GM21786 (cell line): ENCODE data around the gene MTCL1.

ENCODE experiments used
- ATAC-seq: cut with Tn5 transposase; IDR thresholded peaks from one replicate; pipeline ENCODE4 v1.9.1; 2021; ENCODE audit not compliant: unreplicated experiment

Gene MTCL1

DNA sequence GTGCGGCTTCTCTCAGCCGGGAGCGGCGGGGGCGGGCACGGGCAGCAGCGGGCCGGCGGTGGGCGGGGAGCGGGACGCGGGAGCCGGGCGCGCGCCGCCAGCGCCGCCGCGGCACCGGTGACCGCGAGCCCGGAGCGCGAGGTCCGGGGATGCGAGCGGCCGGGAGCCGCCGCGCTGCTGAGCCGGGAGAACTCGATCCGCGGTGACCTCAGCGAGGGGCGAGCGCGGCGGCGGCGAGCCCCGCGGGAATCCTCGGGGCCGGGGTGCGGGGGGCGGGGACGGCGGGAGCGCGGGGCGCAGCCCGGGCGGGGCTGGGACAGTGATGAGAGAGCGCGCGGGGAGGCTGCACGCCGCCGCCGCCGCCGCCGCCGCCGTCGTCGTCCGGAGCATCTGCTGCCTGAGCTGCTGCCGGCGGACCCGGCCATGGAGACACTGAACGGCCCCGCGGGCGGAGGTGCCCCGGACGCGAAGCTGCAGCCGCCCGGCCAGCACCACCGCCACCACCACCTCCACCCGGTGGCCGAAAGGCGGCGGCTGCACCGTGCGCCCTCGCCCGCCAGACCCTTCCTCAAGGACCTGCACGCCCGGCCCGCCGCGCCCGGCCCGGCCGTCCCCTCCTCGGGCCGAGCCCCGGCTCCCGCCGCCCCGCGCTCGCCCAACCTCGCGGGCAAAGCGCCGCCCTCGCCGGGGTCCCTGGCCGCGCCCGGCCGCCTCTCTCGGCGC, at the start of gene MTCL1:
MTCL1 (plus strand) TSS at position 319 of the 723 bp plus-strand sequence; CDS start at position 424, 105 bp downstream.
- peak; percentile 26 for ATAC-seq

DNA sequence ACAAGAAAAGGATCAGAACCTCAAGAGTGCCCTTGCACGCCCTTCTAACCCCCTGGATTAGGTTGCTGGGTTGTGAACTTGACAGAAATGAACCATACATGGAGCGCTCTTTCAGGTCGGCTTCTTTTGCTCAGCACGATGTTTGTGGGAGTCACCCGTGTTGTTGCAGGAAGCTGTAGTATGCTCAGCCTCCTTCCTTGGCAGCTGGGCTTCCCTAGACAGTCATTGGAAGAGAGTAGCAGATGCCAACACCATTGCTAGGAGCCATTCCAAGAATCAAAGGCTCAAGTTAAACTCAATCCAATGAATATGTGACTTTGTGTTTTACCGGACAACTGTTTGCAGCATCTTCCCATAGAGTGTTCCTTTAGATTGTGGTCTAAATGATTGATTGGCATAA, 49.1 kb upstream of the MTCL1 start:
- ATAC-seq = no peak

DNA sequence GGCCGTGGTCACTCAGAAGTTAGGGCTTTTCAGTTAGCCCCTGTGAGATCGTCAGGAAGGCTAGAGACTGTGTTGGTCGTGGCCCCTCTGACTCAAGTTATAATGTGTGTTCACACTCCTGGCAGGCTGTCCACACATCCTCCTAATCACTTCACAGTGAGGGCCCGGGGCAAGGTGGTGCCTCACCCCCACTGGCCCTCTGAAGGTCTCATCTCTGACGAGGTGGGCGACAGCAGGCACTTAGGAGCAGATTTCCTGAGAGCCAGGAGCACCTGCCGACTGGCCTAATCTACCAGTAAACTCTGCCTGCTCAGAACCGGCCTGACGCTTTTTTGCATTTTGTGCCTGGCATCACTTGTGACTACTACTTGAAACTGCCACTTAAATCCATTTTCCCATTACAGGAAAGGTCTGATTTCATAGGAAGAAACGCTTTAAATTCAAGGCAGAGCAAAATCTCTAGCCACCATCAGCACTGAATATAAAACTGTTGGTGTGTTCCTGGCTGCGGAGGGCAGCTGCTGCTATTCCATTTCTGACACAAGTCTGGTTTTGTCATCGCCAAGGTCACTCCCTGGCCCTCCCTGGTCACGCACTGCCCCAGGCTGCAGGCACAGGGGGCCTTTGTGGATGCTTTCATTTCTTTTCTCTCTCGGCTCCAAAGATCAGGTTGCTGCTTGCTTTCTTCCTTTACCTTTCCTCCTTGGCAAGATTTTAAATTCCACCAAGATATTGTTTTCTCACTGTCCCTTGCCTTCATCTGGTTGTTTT, 48.1 kb upstream of the MTCL1 start:
- ATAC-seq = no peak

DNA sequence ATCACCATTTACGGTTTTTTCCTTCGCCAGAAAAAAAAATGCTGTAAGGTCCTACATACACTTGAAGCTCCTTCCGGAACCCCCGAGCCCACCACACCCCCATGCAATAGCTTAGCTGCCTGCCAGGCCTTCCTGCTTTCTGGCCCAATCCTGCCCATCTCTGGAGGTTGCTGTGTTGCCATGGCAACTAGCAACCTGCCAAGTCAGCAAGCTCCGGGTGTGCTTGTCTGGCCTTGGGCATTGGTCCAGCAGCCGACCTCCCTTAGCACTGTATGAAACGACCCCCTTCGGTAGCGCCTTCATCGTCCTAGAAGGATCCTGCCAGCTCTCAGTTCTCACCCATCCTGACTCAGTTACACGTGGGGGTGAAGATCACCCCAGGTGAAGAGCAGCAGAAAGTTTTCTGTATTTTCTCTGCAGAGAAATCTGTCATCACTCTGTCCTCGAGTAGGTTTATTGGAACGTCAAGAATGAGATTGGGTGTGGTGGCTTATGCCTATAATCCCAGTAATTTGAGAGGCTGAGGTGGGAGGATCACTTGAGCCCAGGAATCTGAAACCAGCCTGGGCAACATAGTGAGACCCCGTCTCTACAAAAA, 47.4 kb upstream of the MTCL1 start:
- no peak for ATAC-seq

DNA sequence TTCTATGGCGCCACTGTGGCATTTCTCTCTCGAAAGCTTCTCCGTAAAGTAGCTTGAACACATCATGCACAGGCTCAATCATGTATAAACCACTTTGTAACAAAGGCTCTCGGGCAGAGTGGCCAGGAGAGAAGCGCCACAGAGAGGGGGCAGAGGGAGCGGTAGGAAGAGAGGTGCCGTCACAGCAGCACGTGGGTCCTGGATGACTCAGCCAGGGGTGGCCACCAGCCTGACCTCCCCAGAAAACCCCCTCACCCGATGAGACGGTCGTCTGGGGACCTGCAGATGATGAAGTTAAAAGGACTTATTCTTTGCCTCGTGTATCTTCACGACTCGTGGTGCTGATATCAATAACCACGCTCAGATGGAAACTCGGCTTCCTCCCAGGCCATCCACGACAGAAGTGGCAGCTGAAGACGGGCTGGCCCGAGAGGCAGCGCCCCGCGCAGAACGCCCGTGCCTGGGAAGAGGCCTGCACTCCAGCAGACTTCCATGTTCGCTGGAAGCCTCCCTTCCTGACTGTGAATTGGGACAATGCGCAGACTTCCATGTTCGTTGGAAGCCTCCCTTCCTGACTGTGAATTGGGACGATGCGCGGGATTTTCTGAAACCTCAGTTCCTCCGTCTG, 46.4 kb upstream of the MTCL1 start:
- ATAC-seq = no peak

DNA sequence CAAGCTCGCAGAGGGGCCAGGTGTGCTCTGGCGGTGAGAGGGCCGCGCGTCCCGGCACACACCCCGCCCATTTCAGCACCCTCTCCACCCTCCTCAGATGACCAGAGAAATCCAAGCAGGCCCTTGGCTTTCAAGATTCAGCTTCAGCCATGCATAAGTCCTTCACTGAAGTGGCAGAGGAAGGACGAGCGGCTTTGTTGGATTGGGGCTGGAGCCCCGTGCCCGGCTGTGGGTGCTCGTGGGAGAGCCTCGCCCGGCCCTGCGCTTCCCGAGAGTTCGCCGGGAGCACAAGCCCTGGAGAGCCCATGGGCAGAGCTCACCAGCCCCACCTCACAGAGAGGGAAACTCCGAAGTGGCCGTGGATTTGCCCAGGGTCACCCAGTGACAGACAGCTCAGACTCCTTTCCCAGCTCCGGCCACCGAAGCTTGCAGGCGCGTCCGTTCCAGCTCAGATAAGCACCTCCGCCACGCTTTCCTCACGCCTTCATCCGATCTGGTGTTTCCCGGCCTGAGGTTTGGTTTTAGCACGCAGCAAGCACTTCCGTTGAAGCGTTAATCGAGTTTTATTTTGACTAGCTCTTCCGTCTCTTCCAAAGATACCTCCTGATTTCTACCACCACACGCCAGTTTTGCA, 45.6 kb upstream of the MTCL1 start:
- ATAC-seq = no peak

DNA sequence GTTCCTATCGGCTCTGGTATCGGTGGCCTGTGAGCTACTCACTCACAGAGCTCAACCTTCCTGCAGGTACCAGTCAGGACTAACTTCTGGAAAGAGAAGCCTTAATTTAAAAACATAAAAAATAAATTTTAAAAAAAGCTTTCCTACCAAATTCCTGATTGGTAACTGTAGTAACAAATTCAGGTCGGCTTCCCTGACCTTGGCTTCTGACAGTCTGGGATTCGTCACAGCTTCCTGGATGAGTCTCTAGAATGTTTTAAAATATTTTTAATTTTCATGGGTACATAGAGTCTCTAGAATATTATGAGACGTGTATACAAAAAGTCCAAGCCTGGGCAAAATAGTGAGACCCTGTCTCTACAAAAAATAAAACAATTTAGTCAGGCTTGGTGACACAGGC, 45.0 kb upstream of the MTCL1 start:
- ATAC-seq = no peak

DNA sequence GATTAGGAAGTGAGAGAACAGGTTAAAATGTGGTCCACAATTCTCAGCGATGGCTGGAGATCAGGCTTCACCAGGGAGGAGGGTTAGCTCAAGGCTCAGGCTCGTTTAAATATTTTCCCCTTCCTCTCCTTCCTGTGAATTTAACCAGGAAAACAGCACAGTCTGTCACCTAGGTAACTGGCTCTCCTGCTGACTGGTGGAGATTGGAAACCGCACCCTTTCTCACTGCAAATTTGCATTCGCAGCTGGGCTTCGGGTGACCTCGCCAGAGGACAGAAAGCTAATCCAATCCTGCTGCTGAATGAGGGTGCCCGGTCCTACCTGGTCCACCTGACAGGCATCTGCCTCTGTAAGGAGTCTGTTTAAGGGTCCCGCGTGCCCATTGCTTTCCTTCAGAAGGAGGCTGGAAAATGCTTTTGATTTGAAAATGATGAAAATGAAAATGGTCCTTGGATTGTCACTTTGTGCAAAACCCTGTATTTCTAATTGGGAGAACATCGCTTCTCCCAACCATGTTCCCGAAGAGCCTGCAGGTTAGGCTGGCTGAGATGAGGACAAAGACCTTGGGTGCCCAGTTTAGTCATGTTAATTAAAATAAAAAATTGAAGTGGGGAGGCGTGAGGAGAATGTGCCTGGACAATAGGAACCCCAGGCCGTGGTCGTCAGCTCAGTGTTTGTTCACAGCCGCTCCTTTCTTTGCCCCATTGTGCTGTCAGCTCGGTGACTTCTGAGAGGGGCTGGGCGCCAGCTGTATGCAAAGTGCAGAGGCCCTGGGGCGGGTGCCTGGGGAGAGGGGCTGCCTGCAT, 43.4 kb upstream of the MTCL1 start:
- ATAC-seq = no peak

DNA sequence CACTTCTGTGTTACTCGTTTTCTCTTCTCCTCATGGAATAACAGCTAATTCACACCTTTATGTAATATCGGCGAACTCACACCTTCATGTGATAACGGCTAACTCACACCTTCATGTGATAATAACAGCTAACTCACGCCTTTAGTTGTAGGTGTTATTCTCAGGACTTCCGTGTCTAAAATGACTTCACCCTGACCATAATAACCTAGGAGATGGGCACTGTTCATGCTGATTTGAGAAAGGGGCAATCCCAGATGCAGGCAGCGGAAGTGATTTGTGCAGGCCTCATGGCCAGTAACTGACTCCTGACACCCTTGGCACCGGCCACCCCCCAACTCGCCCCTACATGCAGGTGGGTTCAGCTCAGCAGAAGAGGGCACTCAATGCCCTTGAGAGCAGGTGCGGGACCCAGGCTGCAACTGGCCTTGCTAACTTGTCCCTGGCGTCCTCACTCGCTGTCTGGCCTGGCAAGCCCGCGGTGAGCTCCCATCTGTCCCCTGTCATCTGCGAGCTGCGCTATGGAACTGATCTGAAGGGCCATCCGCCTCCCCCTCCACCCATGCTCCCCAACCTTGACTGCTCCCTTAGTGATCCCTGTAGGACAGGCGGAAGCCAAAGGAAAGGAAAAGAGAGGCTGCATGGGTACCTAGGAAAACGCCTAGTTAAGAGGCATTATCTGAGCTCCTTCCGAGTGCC, 42.6 kb upstream of the MTCL1 start:
- no peak for ATAC-seq

DNA sequence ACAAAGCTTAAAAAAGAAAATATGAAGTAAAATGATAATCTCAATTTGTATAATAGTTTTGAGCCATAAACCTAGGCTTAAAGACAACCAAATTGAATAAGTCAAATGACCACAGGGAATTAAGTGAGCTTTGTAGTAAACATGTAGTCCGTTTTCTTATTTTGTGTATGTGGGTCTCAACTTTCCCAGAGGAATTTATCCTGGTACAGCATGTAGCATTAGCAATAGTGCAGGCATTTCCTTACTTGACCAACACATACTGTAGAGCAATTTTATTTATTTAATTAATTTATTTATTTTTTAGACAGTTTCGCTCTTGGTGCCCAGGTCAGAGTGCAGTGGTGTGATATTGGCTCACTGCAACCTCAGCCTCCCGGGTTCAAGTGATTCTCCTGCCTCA, 37.5 kb upstream of the MTCL1 start:
- no peak for ATAC-seq

DNA sequence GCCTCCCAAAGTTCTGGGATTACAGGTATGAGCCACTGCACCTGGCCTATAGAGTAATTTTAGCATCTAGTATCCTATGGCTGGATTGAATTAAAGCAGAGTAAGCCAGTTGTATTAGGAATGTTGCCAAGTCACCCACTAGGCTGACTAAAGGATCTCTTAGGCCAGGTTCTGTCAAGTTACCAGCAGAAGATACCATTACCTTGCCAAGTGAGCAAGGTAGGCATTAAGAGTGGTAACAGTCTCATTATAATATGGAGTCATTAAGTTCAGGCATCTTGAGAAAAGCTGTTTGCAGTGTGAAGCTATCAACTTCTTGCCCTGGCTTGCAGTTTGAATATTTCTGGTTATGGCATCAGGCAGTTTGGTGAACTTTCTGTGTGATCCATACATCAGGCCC, 37.0 kb upstream of the MTCL1 start:
- no peak for ATAC-seq

DNA sequence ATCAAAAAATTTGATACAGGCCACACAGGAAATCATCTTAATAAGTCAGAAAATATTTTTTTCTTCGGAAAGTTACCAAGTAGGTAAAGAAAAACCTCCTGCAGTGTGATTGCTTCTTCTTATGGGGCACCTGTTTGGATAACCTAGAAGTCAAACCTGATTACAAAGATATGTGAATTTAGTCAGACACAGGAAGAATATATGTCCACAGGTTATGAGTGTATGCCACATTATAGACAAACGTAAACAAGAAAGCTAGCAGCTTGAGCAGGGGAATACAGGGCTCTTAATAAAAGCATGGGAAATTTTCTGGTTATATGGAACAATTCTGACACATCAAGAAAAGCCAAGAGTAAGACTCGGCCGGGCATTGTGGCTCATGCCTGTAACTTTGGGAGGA, 35.8 kb upstream of the MTCL1 start:
- ATAC-seq = no peak

DNA sequence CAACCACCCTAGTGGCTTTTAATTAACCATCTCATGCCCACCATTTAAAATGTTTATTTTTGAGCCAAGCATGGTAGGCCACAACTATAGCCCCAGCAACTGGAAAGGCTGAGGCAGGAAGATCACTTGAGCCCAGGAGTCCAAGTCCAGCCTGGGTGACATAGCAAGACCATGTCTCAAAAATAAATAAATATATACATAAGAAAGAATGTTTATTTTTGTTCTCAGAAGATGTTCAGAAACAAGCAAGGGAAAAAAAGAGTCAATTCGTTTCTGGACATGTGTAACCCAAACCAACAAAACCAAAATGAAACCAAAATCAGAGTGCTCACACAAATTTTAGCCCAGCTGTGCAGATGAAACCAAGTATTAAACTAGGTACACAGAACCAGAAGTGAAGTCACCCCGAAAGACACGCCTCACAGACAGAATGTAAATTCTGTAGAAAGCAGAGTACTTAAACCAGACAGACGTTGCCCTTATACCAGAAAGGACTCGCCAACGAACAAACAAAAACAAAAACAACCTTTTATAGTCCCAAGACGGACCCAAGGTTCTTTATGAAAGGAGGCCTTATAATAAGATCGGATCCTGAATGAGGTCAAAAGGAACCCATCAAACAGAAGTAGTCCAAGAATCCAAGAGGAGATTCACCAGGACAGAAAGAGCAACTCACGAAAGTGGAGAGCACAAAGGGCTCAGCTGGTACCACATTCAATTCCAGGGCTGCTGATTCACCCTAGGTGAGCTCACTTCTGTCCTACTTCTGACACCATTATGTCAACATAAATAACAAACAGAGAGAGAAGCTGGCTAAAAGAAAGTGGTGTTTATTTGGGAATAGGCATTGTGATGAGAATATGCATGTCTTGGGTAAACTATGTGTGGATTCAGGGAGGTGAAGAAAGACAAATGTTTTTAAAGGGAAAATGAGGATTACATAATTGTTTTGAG, 31.8 kb upstream of the MTCL1 start:
- ATAC-seq = peak; percentile 81

DNA sequence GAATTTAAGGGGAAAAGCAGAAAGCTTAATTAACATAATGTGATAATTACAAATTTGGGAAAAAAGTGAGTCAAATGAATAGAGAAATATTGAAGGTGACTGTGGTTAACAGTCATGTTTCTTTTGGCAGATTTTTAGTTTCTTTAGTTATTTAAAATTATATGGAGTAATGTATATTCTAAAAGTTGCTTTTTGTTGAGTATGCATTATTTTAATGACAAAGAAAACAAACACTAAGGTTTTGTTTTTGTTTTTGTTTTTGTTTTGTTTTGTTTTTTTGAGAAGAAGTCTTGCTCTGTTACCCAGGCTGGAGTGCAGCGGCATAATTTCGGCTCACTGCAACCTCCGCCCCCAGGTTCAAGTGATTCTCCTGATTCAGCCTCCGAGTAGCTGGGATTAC, 30.3 kb upstream of the MTCL1 start:
- no peak for ATAC-seq

DNA sequence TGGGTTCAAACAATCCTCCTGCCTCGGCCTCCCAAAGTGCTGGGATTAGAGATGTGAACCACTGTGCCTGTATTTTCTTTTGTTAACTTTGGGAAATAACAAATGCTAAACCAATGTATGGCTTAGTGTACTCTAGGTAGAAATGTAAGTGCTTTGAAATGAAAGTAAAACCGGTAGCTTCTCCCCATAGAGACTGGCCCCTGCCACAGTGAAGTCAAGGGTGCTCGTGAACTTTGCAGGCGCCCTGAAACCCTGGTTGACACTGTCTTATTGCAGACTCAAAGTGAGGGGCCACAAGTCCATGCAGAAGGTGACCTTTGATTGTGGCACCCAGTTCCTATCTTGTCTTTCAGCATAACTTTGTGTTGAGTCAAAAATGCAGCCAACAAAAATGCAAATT, 24.2 kb upstream of the MTCL1 start:
- no peak for ATAC-seq

DNA sequence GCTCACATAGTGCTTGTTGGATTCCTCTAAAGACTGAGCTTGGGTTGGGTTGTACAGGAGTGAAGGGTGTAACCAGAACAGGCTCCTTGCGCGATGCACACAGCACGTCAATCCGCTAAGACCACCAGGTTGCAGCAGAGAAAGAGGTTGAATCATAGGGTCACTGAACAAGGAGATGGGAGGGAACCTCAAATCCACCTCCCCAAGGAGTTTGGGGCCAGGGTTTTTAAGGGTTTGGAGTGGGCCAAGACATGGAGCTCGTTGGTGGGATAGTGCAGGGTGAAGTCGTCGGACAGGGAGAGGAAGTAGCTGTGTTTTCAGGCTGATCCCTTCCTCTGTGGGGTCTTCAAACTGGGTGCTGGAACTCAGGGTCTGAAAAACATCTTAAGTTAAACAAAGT, 20.8 kb upstream of the MTCL1 start:
- ATAC-seq = no peak

DNA sequence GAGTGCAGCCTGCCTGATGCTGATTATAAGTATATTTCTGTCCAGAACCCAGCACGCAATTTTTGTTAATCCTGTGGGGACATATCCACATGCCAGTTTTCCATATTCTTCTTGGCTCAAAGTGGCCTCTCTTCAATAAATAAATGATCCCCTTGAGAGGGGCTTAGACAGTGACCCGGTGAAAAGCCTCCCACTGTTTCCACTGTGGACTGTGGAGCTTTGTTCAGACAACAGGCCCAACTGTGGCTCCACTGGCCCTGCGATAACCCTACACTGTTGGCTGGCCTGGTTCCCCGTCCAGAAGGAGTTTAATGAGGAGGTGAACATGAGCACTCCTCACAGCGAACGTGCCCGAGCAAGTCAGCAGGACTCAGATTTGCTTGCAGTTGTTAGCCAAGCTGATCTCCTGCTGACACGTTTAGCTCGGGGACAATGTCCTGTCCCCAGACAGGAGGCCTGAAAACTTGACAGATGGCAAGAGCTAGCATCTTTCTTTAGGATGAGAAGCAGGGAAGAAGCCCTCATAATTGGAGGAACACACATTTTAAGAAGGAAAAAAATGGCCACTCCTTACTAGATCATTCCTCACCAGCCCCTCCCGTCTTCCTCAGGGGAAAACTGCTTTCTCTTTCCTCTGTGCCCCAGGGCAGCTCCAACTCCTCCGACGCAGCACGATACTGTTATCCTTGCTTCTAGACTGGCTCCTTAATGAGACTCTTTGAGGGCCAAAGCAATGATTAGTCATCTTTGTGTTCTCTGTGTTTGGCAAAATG, 20.0 kb upstream of the MTCL1 start:
- ATAC-seq = no peak

DNA sequence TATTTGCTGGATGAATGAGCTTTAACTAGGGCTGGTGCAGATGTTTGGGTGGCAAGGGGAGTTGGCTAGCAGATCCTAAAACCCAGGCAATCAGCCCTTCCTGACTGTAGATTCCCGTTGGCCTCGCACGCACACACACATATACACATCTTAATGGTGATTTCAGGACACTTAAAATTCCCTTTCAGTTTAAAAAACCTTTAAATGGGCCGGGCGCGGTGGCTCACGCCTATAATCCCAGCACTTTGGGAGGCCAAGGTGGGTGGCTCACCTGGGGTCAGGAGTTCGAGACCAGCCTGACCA, 19.5 kb upstream of the MTCL1 start:
- ATAC-seq = no peak
